ENCODE data around the gene FGD6. TPM values are rescaled to one million over a fixed set of nuclear protein-coding genes. Genes with fewer than 3 reads are reported as not detected.
A peak's percentile ranks its signal among the peaks of the same experiment; 100 is the strongest.

The FGD6 gene
- total RNA-seq, 1 experiment from 2014 or later, result 25.1 TPM

- DNase-seq (ENCODE audit: unreplicated experiment), result peak; percentile 34
- no peaks in the 10 kb centered on the region for H3K27me3 Mint-ChIP-seq (ENCODE audit: insufficient read depth, unreplicated experiment)
- H3K4me1 Mint-ChIP-seq (ENCODE audit: insufficient read depth, unreplicated experiment), result peaks cover 9% of the 10 kb centered on the region
- POLR2A ChIA-PET, result no interaction called here
- no peaks in the 10 kb centered on the region for H3K9me3 Mint-ChIP-seq (ENCODE audit: unreplicated experiment)
- no peak overlapping the region for H3K4me3 Mint-ChIP-seq (ENCODE audit: unreplicated experiment)
- H3K27ac Mint-ChIP-seq (ENCODE audit: low read depth, unreplicated experiment), result peak overlapping the region; percentile 87
- TF ChIP-seq, protein P1, sequence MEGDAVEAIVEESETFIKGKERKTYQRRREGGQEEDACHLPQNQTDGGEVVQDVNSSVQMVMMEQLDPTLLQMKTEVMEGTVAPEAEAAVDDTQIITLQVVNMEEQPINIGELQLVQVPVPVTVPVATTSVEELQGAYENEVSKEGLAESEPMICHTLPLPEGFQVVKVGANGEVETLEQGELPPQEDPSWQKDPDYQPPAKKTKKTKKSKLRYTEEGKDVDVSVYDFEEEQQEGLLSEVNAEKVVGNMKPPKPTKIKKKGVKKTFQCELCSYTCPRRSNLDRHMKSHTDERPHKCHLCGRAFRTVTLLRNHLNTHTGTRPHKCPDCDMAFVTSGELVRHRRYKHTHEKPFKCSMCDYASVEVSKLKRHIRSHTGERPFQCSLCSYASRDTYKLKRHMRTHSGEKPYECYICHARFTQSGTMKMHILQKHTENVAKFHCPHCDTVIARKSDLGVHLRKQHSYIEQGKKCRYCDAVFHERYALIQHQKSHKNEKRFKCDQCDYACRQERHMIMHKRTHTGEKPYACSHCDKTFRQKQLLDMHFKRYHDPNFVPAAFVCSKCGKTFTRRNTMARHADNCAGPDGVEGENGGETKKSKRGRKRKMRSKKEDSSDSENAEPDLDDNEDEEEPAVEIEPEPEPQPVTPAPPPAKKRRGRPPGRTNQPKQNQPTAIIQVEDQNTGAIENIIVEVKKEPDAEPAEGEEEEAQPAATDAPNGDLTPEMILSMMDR (IDR thresholded peaks at IDR 0.05; ENCODE audit: unreplicated experiment), result no peak
- no TSS peak for BruUV-seq (replicated peaks)
- H3K36me3 Mint-ChIP-seq (ENCODE audit: insufficient read depth, unreplicated experiment), result peaks cover 12% of the 10 kb centered on the region
- intact Hi-C loops (cut with micrococcal nuclease), result no loop called here
- CTCF ChIA-PET, result interaction anchor here (0.5 to 2.1 kb wide), 3 partner anchors 66 to 408 kb away, joined by 3 to 7 read pairs (median 3); no protein-coding TSS in a partner anchor
Observed at GRCh38 chr12:95182868-95183415, 34.3 kb downstream of the FGD6 start.

GRCh38 chr12:95181103-95181502 is 36.2 kb downstream of the FGD6 start:
- TF ChIP-seq, protein P1 (IDR thresholded peaks at IDR 0.05; ENCODE audit: unreplicated experiment), result no peak
- intact Hi-C loops (cut with micrococcal nuclease), result no loop called here
- H3K27me3 Mint-ChIP-seq (ENCODE audit: insufficient read depth, unreplicated experiment), result no peaks in the 10 kb centered on the region
- peaks cover 8% of the 10 kb centered on the region for H3K4me1 Mint-ChIP-seq (ENCODE audit: insufficient read depth, unreplicated experiment)
- H3K4me3 Mint-ChIP-seq (ENCODE audit: unreplicated experiment), result no peak overlapping the region
- BruUV-seq (replicated peaks), result no TSS peak
- DNase-seq (ENCODE audit: unreplicated experiment), result no peak
- ChIA-PET POLR2A (interaction anchor here (0.6 to 2.5 kb wide), 7 partner anchors 10 to 118 kb away, joined by 3 to 13 read pairs (median 4); partner anchors contain the start of genes FGD6 and VEZT), CTCF (interaction anchor here (0.5 to 1.7 kb wide), 6 partner anchors 8 to 1074 kb away, joined by 3 to 5 read pairs (median 4); partner anchors contain the start of gene VEZT)
- peaks cover 12% of the 10 kb centered on the region for H3K36me3 Mint-ChIP-seq (ENCODE audit: insufficient read depth, unreplicated experiment)
- no peak overlapping the region for H3K27ac Mint-ChIP-seq (ENCODE audit: low read depth, unreplicated experiment)
- H3K9me3 Mint-ChIP-seq (ENCODE audit: unreplicated experiment), result no peaks in the 10 kb centered on the region

DNA sequence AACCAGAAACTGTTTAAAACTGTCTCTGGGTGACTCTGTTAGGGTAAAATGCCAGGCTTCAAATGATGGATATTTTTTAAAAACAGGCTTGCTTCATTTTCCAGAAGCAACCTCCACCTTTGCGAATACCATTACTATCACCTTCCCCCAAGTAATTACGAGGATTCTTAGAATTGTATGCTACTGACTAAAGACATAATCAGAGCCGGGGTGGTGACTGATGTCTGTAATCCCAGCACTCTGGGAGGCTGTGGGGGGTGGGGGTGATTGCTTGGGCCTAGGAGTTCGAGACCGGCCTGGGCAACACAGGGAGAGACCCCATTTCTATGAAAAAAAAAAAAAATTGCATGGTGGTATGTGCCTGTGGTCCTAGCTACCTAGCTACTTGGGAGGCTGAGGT is 38.3 kb downstream of the FGD6 start:
- Mint-ChIP-seq H3K4me3 (ENCODE audit: unreplicated experiment) (no peak overlapping the region), H3K27ac (ENCODE audit: low read depth, unreplicated experiment) (no peak overlapping the region), H3K36me3 (ENCODE audit: insufficient read depth, unreplicated experiment) (peaks cover 7% of the 10 kb centered on the region), H3K9me3 (ENCODE audit: unreplicated experiment) (no peaks in the 10 kb centered on the region), H3K27me3 (ENCODE audit: insufficient read depth, unreplicated experiment) (no peaks in the 10 kb centered on the region), H3K4me1 (ENCODE audit: insufficient read depth, unreplicated experiment) (peaks cover 10% of the 10 kb centered on the region)
- no TSS peak for BruUV-seq (replicated peaks)
- POLR2A ChIA-PET, result interaction anchor here (0.6 to 0.9 kb wide), 2 partner anchors 32 to 96 kb away, joined by 3 to 4 read pairs; no protein-coding TSS in a partner anchor
- CTCF ChIA-PET, result no interaction called here
- TF ChIP-seq, protein P1 (IDR thresholded peaks at IDR 0.05; ENCODE audit: unreplicated experiment), result no peak
- intact Hi-C loops (cut with micrococcal nuclease), result no loop called here
- DNase-seq (ENCODE audit: unreplicated experiment), result no peak

GRCh38 chr12:95178136-95178535 is 39.1 kb downstream of the FGD6 start:
- POLR2A ChIA-PET, result interaction anchor here (0.9 kb wide), 1 partner anchor 97 kb away, joined by 3 read pairs; no protein-coding TSS in a partner anchor
- H3K4me3 Mint-ChIP-seq (ENCODE audit: unreplicated experiment), result no peak overlapping the region
- CTCF ChIA-PET, result no interaction called here
- BruUV-seq (replicated peaks), result no TSS peak
- no peaks in the 10 kb centered on the region for H3K9me3 Mint-ChIP-seq (ENCODE audit: unreplicated experiment)
- H3K27me3 Mint-ChIP-seq (ENCODE audit: insufficient read depth, unreplicated experiment), result no peaks in the 10 kb centered on the region
- intact Hi-C loops (cut with micrococcal nuclease), result no loop called here
- TF ChIP-seq, protein P1 (IDR thresholded peaks at IDR 0.05; ENCODE audit: unreplicated experiment), result no peak
- DNase-seq (ENCODE audit: unreplicated experiment), result no peak
- H3K4me1 Mint-ChIP-seq (ENCODE audit: insufficient read depth, unreplicated experiment), result peaks cover 18% of the 10 kb centered on the region
- peaks cover 7% of the 10 kb centered on the region for H3K36me3 Mint-ChIP-seq (ENCODE audit: insufficient read depth, unreplicated experiment)
- H3K27ac Mint-ChIP-seq (ENCODE audit: low read depth, unreplicated experiment), result no peak overlapping the region
